Measurements from ENCODE around the gene FGF12. TPM values are rescaled to one million over a fixed set of nuclear protein-coding genes. Genes with fewer than 3 reads are reported as not detected.

Gene FGF12
- total RNA-seq, 2 experiments from 2014 or later = not detected

DNA sequence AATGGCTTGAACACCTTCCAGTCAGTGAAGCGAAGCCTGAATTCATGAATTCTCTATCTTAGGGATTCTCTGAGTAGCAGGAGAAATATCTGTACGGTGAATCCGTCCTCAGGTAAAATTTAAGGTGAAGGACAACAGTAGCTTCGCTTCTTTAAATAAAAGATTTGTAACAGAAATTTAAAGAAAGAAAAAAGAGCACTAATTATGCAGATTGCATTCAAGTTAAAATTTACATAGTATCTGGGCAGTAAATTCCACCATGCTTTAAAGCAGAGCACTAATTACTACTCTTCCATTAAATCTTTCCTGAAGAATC is 282.6 kb downstream of the FGF12 start:
- CTCF ChIA-PET = interaction anchor here (0.6 to 3.9 kb wide), 29 partner anchors 8 to 1562 kb away, joined by 3 to 45 read pairs (median 4); no protein-coding TSS in a partner anchor
- TF ChIP-seq, protein P1, sequence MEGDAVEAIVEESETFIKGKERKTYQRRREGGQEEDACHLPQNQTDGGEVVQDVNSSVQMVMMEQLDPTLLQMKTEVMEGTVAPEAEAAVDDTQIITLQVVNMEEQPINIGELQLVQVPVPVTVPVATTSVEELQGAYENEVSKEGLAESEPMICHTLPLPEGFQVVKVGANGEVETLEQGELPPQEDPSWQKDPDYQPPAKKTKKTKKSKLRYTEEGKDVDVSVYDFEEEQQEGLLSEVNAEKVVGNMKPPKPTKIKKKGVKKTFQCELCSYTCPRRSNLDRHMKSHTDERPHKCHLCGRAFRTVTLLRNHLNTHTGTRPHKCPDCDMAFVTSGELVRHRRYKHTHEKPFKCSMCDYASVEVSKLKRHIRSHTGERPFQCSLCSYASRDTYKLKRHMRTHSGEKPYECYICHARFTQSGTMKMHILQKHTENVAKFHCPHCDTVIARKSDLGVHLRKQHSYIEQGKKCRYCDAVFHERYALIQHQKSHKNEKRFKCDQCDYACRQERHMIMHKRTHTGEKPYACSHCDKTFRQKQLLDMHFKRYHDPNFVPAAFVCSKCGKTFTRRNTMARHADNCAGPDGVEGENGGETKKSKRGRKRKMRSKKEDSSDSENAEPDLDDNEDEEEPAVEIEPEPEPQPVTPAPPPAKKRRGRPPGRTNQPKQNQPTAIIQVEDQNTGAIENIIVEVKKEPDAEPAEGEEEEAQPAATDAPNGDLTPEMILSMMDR (IDR thresholded peaks at IDR 0.05) = no peak
- Mint-ChIP-seq H3K36me3 (ENCODE audit: low read depth) (no peaks in the 10 kb centered on the region), H3K27me3 (peaks cover 9% of the 10 kb centered on the region), H3K4me3 (no peak overlapping the region), H3K27ac (no peak overlapping the region), H3K4me1 (ENCODE audit: low read depth) (no peaks in the 10 kb centered on the region), H3K9me3 (no peaks in the 10 kb centered on the region)
- no peak for ATAC-seq
- POLR2A ChIA-PET = no interaction called here
- intact Hi-C loops (cut with micrococcal nuclease) = loop anchor here (5.0 kb wide), 2 partner anchors 257 to 1012 kb away; no protein-coding TSS in a partner anchor
- DNase-seq = no peak

- ChIA-PET CTCF (interaction anchor here (0.6 to 3.9 kb wide), 37 partner anchors 9 to 1562 kb away, joined by 3 to 45 read pairs (median 4); no protein-coding TSS in a partner anchor), POLR2A (no interaction called here)
- Mint-ChIP-seq H3K36me3 (ENCODE audit: low read depth) (no peaks in the 10 kb centered on the region), H3K9me3 (no peaks in the 10 kb centered on the region), H3K4me1 (ENCODE audit: low read depth) (no peaks in the 10 kb centered on the region), H3K27ac (no peak overlapping the region), H3K27me3 (peaks cover 10% of the 10 kb centered on the region), H3K4me3 (no peak overlapping the region)
- DNase-seq (peak; percentile 64), ATAC-seq (peak; percentile 83)
- intact Hi-C loops (cut with micrococcal nuclease) = loop anchor here (5.0 kb wide), 2 partner anchors 257 to 1012 kb away; no protein-coding TSS in a partner anchor
- TF ChIP-seq, protein P1 (IDR thresholded peaks at IDR 0.05) = peak; percentile 93
Observed at GRCh38 chr3:192444096-192444790, 283.1 kb downstream of the FGF12 start.

DNA sequence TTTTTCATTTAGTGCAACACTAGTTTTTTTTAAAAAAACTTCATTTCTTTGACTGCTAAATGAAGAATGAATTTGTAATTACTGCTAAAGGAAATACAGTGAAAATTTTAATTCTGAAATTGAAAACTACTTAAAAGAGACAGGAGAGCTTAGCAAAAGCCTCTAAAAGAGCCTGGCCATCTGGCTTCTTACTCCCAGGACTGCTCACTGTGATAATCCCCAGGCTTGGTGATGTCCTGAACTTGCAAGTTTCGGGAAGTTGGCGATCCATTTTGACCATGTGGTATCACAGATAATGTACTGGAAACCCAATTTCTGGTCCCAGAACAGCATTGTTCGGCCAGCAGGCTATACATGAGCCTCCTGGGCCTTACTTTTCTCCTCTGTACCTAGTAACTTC is 292.1 kb downstream of the FGF12 start:
- Mint-ChIP-seq H3K9me3 (no peaks in the 10 kb centered on the region), H3K36me3 (ENCODE audit: low read depth) (no peaks in the 10 kb centered on the region), H3K27me3 (peaks cover 2% of the 10 kb centered on the region), H3K27ac (no peak overlapping the region), H3K4me1 (ENCODE audit: low read depth) (no peaks in the 10 kb centered on the region), H3K4me3 (no peak overlapping the region)
- no peak for ATAC-seq
- ChIA-PET CTCF (interaction anchor here (0.7 to 5.6 kb wide), 2 partner anchors 9 to 523 kb away, joined by 3 to 36 read pairs; no protein-coding TSS in a partner anchor), POLR2A (no interaction called here)
- TF ChIP-seq, protein P1 (IDR thresholded peaks at IDR 0.05) = no peak
- no peak for DNase-seq
- intact Hi-C loops (cut with micrococcal nuclease) = no loop called here

GRCh38 chr3:192434186-192434585 is 293.2 kb downstream of the FGF12 start:
- H3K4me1 Mint-ChIP-seq (ENCODE audit: low read depth) = no peaks in the 10 kb centered on the region
- TF ChIP-seq, protein P1 (IDR thresholded peaks at IDR 0.05) = no peak
- POLR2A ChIA-PET = no interaction called here
- H3K27ac Mint-ChIP-seq = no peak overlapping the region
- H3K4me3 Mint-ChIP-seq = no peak overlapping the region
- H3K27me3 Mint-ChIP-seq = no peaks in the 10 kb centered on the region
- DNase-seq (no peak), ATAC-seq (no peak)
- intact Hi-C loops (cut with micrococcal nuclease) = no loop called here
- no peaks in the 10 kb centered on the region for H3K36me3 Mint-ChIP-seq (ENCODE audit: low read depth)
- CTCF ChIA-PET = interaction anchor here (5.6 kb wide), 1 partner anchor 10 kb away, joined by 36 read pairs; no protein-coding TSS in a partner anchor
- H3K9me3 Mint-ChIP-seq = no peaks in the 10 kb centered on the region

DNA sequence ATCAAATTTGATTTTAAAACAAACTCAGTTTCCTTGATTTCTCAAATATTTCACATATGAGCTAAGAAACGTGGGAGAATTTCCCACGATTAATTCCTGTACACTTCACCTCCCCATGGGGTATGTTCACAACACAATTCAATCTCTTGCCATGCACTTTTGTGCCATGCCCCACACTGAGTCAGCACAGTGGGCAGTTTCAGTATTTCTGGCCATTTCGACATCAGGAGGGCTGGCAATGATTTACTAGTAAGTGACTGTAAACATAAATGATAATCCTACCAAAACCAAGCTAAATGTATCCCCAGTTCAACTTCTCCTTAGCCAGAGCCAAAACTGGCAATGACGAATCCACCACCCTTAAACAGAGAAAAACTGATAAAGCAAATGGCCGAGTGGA is 293.6 kb downstream of the FGF12 start:
- CTCF ChIA-PET = interaction anchor here (5.6 kb wide), 1 partner anchor 11 kb away, joined by 36 read pairs; no protein-coding TSS in a partner anchor
- DNase-seq (no peak), ATAC-seq (no peak)
- Mint-ChIP-seq H3K27me3 (no peaks in the 10 kb centered on the region), H3K9me3 (no peaks in the 10 kb centered on the region), H3K4me3 (no peak overlapping the region), H3K27ac (no peak overlapping the region), H3K4me1 (ENCODE audit: low read depth) (no peaks in the 10 kb centered on the region), H3K36me3 (ENCODE audit: low read depth) (no peaks in the 10 kb centered on the region)
- TF ChIP-seq, protein P1 (IDR thresholded peaks at IDR 0.05) = no peak
- intact Hi-C loops (cut with micrococcal nuclease) = no loop called here
- POLR2A ChIA-PET = no interaction called here

All from activated CD8-positive, alpha-beta T cell treated with anti-CD3 and anti-CD28 coated beads for 36 hours (primary cell).